ENCODE results near the gene PECR. TPM values are rescaled to one million over a fixed set of nuclear protein-coding genes. Genes with fewer than 3 reads are reported as not detected.
A peak's percentile ranks its signal among the peaks of the same experiment; 100 is the strongest.

Gene PECR
- total RNA-seq, 1 donor from 2014 or later: 7.4 TPM

GRCh38 chr2:216044883-216045486, 36.6 kb downstream of the PECR start:
- ATAC-seq (no peak), DNase-seq (ENCODE audit: missing footprints) (no peak)
- intact Hi-C loops (cut with DNase I): no loop called here

- ATAC-seq (no peak), DNase-seq (ENCODE audit: missing footprints) (no peak)
- intact Hi-C loops (cut with DNase I): no loop called here
Measured at GRCh38 chr2:216043949-216044348, 37.7 kb downstream of the PECR start.

GRCh38 chr2:216041438-216041837, 40.2 kb downstream of the PECR start:
- ATAC-seq (no peak), DNase-seq (ENCODE audit: missing footprints) (no peak)
- intact Hi-C loops (cut with DNase I): no loop called here

GRCh38 chr2:216039918-216040317, 41.7 kb downstream of the PECR start:
- DNase-seq (ENCODE audit: missing footprints): no peak
- intact Hi-C loops (cut with DNase I): no loop called here
- ATAC-seq: no peak

GRCh38 chr2:216034065-216034464, 47.5 kb downstream of the PECR start:
- no peak for DNase-seq (ENCODE audit: missing footprints)
- ATAC-seq: peak; percentile 37
- intact Hi-C loops (cut with DNase I): no loop called here

GRCh38 chr2:216033403-216033802, 48.2 kb downstream of the PECR start:
- ATAC-seq: no peak
- DNase-seq (ENCODE audit: missing footprints): no peak
- intact Hi-C loops (cut with DNase I): no loop called here

- intact Hi-C loops (cut with DNase I): no loop called here
- ATAC-seq: no peak
Measured at GRCh38 chr2:216031960-216032689, 49.5 kb downstream of the PECR start.

GRCh38 chr2:216030216-216030615, 51.4 kb downstream of the PECR start:
- intact Hi-C loops (cut with DNase I): no loop called here
- ATAC-seq: no peak
- DNase-seq (ENCODE audit: missing footprints): no peak

More at GRCh38 chr2:216031960-216032689, 49.5 kb downstream of the PECR start:
- no peak for DNase-seq (ENCODE audit: missing footprints)

- intact Hi-C loops (cut with DNase I): no loop called here
- no peak for DNase-seq (ENCODE audit: missing footprints)
- ATAC-seq: no peak
Measured at GRCh38 chr2:216029416-216030129, 52.0 kb downstream of the PECR start.

GRCh38 chr2:216024779-216025336, 56.8 kb downstream of the PECR start:
- intact Hi-C loops (cut with DNase I): no loop called here
- DNase-seq (ENCODE audit: missing footprints): no peak

GRCh38 chr2:216023055-216023648, 58.5 kb downstream of the PECR start:
- ATAC-seq (no peak), DNase-seq (ENCODE audit: missing footprints) (no peak)
- intact Hi-C loops (cut with DNase I): no loop called here

More at GRCh38 chr2:216024779-216025336, 56.8 kb downstream of the PECR start:
- no peak for ATAC-seq

GRCh38 chr2:216021768-216022565, 59.6 kb downstream of the PECR start:
- DNase-seq (ENCODE audit: missing footprints): no peak
- no peak for ATAC-seq
- intact Hi-C loops (cut with DNase I): loop anchor here (2.0 kb wide), 1 partner anchor 77 kb away; no protein-coding TSS in a partner anchor

GRCh38 chr2:216018709-216019108, 62.9 kb downstream of the PECR start:
- DNase-seq (ENCODE audit: missing footprints) (no peak), ATAC-seq (no peak)
- intact Hi-C loops (cut with DNase I): no loop called here

- ATAC-seq (no peak), DNase-seq (ENCODE audit: missing footprints) (no peak)
- intact Hi-C loops (cut with DNase I): no loop called here
Measured at GRCh38 chr2:216017365-216017764, 64.2 kb downstream of the PECR start.

- ATAC-seq: no peak
- intact Hi-C loops (cut with DNase I): no loop called here
- DNase-seq (ENCODE audit: missing footprints): no peak
Measured at GRCh38 chr2:216016581-216016980, 65.0 kb downstream of the PECR start.

GRCh38 chr2:216015722-216016464, 65.7 kb downstream of the PECR start:
- intact Hi-C loops (cut with DNase I): no loop called here
- ATAC-seq: no peak
- no peak for DNase-seq (ENCODE audit: missing footprints)

GRCh38 chr2:216014986-216015385, 66.6 kb downstream of the PECR start:
- DNase-seq (ENCODE audit: missing footprints) (no peak), ATAC-seq (no peak)
- intact Hi-C loops (cut with DNase I): no loop called here

- DNase-seq (ENCODE audit: missing footprints) (no peak), ATAC-seq (no peak)
- intact Hi-C loops (cut with DNase I): no loop called here
Measured at GRCh38 chr2:216014006-216014405, 67.6 kb downstream of the PECR start.

Measured in Right ventricle myocardium inferior (tissue), 1 donor.